Breast epithelium (tissue), 4 donors: Measurements from ENCODE around the gene CLVS2. TPM values are rescaled to one million over a fixed set of nuclear protein-coding genes. Genes with fewer than 3 reads are reported as not detected.

Experiments used
- DNase-seq, 2 donors: peaks; one replicate each; pipeline ENCODE4 v3.0.0-alpha.2; 2019; ENCODE audit warnings: low spot score in 2 of 2
- H3K27ac ChIP-seq, 2 donors: fragments of 200-600 bp; sonication (generic) in 1 of 2; one replicate each; pipeline ENCODE4 v1.5.1; 2016 to 2019; ENCODE audit warnings: mild to moderate bottlenecking in 1 of 2
- H3K27me3 ChIP-seq, 2 donors: fragments of 200-600 bp; sonication (generic) in 1 of 2; one replicate each; pipeline versions ENCODE4 v1.5.1 to v1.6.0; 2017 to 2019; ENCODE audit warnings: control low read depth in 1 of 2, mild to moderate bottlenecking in 1 of 2
- H3K36me3 ChIP-seq: fragments of 200-600 bp; one replicate; pipeline ENCODE4 v1.5.1; 2019
- H3K4me1 ChIP-seq, 2 donors: fragments of 200-600 bp; sonication (generic); one replicate each; pipeline ENCODE4 v1.5.1; 2016 to 2019; ENCODE audit warnings: control low read depth in 1 of 2
- H3K4me3 ChIP-seq, 3 donors: fragments of 200-600 bp; sonication (generic); 1 replicate in 2 of 3; 2 replicates in 1 of 3; pipeline ENCODE4 v1.5.1; 2016 to 2019; ENCODE audit warnings: mild to moderate bottlenecking in 3 of 3, moderate library complexity in 2 of 3
- H3K9me3 ChIP-seq, 2 donors: fragments of 200-600 bp; sonication (generic) in 1 of 2; one replicate each; pipeline ENCODE4 v1.5.1; 2016 to 2019; ENCODE audit warnings: control low read depth in 1 of 2
- CTCF ChIP-seq, 3 donors: fragments of 450-650 bp; IDR thresholded peaks; one replicate each; pipeline ENCODE4 v1.5.1; 2016 to 2017; ENCODE audit warnings: antibody characterized with exemption in 3 of 3, mild to moderate bottlenecking in 3 of 3, moderate library complexity in 3 of 3
- POLR2A ChIP-seq: fragments of 450-650 bp; IDR thresholded peaks from one replicate; pipeline ENCODE4 v1.6.1; 2016; ENCODE audit warnings: antibody characterized with exemption, mild to moderate bottlenecking, moderate library complexity
- POLR2AphosphoS5 ChIP-seq, 3 donors: sonication (generic); formaldehyde crosslinking; IDR thresholded peaks; one replicate each; pipeline ENCODE4 v1.6.1; 2017; ENCODE audit warnings: antibody characterized with exemption in 3 of 3
- intact Hi-C: fragments of 100-400 bp; cut with DNase I; formaldehyde crosslinking; loops from one replicate; pipeline ENCODE4 v1.15.1; 2023; ENCODE audit warnings: low total_unique reads
- total RNA-seq, 3 donors: library from RNA; depleted of rRNA; stranded (reverse); fragments of >200 nt; gene quantifications; one replicate each; pipeline ENCODE4 v1.1.0, GENCODE V29; 2016

CLVS2 gene
- total RNA-seq, 3 donors from 2014 or later = not detected

- no peak overlapping the region for H3K4me3 ChIP-seq
- H3K27me3 ChIP-seq = no peaks in the 10 kb centered on the region
- no peaks in the 10 kb centered on the region for H3K4me1 ChIP-seq
- H3K36me3 ChIP-seq = no peaks in the 10 kb centered on the region
- TF ChIP-seq CTCF (IDR thresholded peaks at IDR 0.05) (no peak), POLR2A (no peak), POLR2AphosphoS5 (IDR thresholded peaks at IDR 0.05) (no peak)
- intact Hi-C loops = no loop called here
- no peak for DNase-seq
- no peaks in the 10 kb centered on the region for H3K9me3 ChIP-seq
- no peak overlapping the region for H3K27ac ChIP-seq
Measured at GRCh38 chr6:123022975-123023374, 26.9 kb downstream of the CLVS2 start.

- Histone ChIP-seq H3K4me3 (no peak overlapping the region), H3K36me3 (no peaks in the 10 kb centered on the region), H3K9me3 (no peaks in the 10 kb centered on the region), H3K27ac (no peak overlapping the region), H3K27me3 (no peaks in the 10 kb centered on the region), H3K4me1 (no peaks in the 10 kb centered on the region)
- TF ChIP-seq POLR2AphosphoS5 (IDR thresholded peaks at IDR 0.05) = no peak
- TF ChIP-seq POLR2A = no peak
- TF ChIP-seq CTCF (IDR thresholded peaks at IDR 0.05) = no peak
- intact Hi-C loops = no loop called here
- DNase-seq = no peak
Measured at GRCh38 chr6:123024976-123025375, 28.9 kb downstream of the CLVS2 start.

GRCh38 chr6:123027408-123027807 is 31.4 kb downstream of the CLVS2 start:
- no peak for TF ChIP-seq CTCF (IDR thresholded peaks at IDR 0.05)
- no peak for TF ChIP-seq POLR2A
- no peak for TF ChIP-seq POLR2AphosphoS5 (IDR thresholded peaks at IDR 0.05)
- DNase-seq = no peak
- intact Hi-C loops = no loop called here
- Histone ChIP-seq H3K27me3 (no peaks in the 10 kb centered on the region), H3K36me3 (no peaks in the 10 kb centered on the region), H3K4me3 (no peak overlapping the region), H3K27ac (no peak overlapping the region), H3K4me1 (no peaks in the 10 kb centered on the region), H3K9me3 (no peaks in the 10 kb centered on the region)

GRCh38 chr6:123028263-123028662 is 32.2 kb downstream of the CLVS2 start:
- Histone ChIP-seq H3K4me1 (no peaks in the 10 kb centered on the region), H3K9me3 (no peaks in the 10 kb centered on the region), H3K36me3 (no peaks in the 10 kb centered on the region), H3K27me3 (no peaks in the 10 kb centered on the region), H3K4me3 (no peak overlapping the region), H3K27ac (no peak overlapping the region)
- no peak for TF ChIP-seq CTCF (IDR thresholded peaks at IDR 0.05)
- no peak for TF ChIP-seq POLR2AphosphoS5 (IDR thresholded peaks at IDR 0.05)
- TF ChIP-seq POLR2A = no peak
- DNase-seq = no peak
- intact Hi-C loops = no loop called here

GRCh38 chr6:123030282-123030681 is 34.2 kb downstream of the CLVS2 start:
- no peak overlapping the region for H3K4me3 ChIP-seq
- H3K36me3 ChIP-seq = no peaks in the 10 kb centered on the region
- no peak overlapping the region for H3K27ac ChIP-seq
- TF ChIP-seq POLR2AphosphoS5 (IDR thresholded peaks at IDR 0.05) (no peak), CTCF (IDR thresholded peaks at IDR 0.05) (no peak), POLR2A (no peak)
- no peak for DNase-seq
- intact Hi-C loops = no loop called here
- H3K4me1 ChIP-seq = no peaks in the 10 kb centered on the region
- no peaks in the 10 kb centered on the region for H3K27me3 ChIP-seq
- no peaks in the 10 kb centered on the region for H3K9me3 ChIP-seq
